ENCODE data around the gene UGT1A9.
"Not testable (repeated sequence)": the region's sequence is repeated elsewhere in the genome, so short reads cannot be mapped to it uniquely, and the experiment has no call there.

UGT1A9 gene

DNA sequence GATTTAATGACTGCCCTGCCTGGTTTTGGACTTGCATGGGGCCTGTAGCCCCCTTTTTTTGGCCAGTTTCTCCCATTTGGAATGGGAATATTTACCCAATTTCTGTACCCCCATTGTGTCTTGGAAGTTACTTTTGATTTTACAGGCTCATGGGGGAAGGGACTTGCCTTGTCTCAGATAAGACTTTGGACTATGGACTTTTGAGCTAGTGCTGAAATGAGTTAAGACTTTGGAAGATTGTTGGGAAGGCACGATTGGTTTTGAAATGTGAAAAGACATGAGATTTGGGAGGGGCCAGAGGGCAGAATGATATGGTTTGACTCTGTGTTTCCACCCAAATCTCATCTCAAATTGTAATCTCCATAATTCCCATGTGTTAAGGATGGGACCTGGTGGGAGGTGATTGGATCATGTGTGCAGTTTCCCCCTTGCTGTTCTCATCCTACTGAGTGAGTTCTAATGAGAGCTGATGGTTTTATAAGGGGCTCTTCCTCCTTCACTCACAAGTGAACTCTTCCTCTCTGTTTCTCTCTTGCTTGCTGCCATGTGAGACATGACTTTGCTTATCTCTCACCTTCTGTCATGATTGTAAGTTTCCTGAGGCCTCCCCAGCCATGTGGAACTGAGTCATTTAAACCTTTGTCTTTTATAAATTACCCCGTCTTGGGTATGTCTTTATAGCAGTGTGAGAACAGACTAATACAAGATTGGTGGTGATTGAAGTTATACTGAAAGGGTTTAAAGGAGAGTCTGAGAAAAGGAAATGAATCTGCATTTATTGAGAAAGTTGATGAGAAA, 79.7 kb downstream of the UGT1A9 start:
- not testable (repeated sequence) for DNase-seq; H3K27ac Mint-ChIP-seq; H3K36me3 Mint-ChIP-seq (ENCODE audit: low read depth); H3K4me3 Mint-ChIP-seq; H3K4me1 Mint-ChIP-seq; ATAC-seq
- Mint-ChIP-seq H3K27me3 (peaks cover 12% of the 10 kb centered on the region), H3K9me3 (peaks cover 20% of the 10 kb centered on the region)

- Mint-ChIP-seq H3K9me3 (peaks cover 17% of the 10 kb centered on the region), H3K4me3 (no peak overlapping the region), H3K36me3 (ENCODE audit: low read depth) (peaks cover 2% of the 10 kb centered on the region), H3K27ac (no peak overlapping the region), H3K4me1 (no peaks in the 10 kb centered on the region), H3K27me3 (peaks cover 8% of the 10 kb centered on the region)
- no peak for ATAC-seq
- DNase-seq, result no peak
Observed at GRCh38 chr2:233754872-233755611, 83.3 kb downstream of the UGT1A9 start.

- Mint-ChIP-seq H3K4me3 (no peak overlapping the region), H3K9me3 (peaks cover 6% of the 10 kb centered on the region), H3K27ac (no peak overlapping the region), H3K4me1 (no peaks in the 10 kb centered on the region), H3K36me3 (ENCODE audit: low read depth) (peaks cover 1% of the 10 kb centered on the region), H3K27me3 (peaks cover 8% of the 10 kb centered on the region)
- ATAC-seq, result no peak
- no peak for DNase-seq
Observed at GRCh38 chr2:233756429-233757081, 84.9 kb downstream of the UGT1A9 start.

GRCh38 chr2:233758141-233758540, 86.4 kb downstream of the UGT1A9 start:
- Mint-ChIP-seq H3K27me3 (peaks cover under 1% of the 10 kb centered on the region), H3K4me3 (no peak overlapping the region), H3K36me3 (ENCODE audit: low read depth) (no peaks in the 10 kb centered on the region), H3K4me1 (no peaks in the 10 kb centered on the region), H3K27ac (no peak overlapping the region), H3K9me3 (no peaks in the 10 kb centered on the region)
- ATAC-seq, result no peak
- DNase-seq, result no peak

DNA sequence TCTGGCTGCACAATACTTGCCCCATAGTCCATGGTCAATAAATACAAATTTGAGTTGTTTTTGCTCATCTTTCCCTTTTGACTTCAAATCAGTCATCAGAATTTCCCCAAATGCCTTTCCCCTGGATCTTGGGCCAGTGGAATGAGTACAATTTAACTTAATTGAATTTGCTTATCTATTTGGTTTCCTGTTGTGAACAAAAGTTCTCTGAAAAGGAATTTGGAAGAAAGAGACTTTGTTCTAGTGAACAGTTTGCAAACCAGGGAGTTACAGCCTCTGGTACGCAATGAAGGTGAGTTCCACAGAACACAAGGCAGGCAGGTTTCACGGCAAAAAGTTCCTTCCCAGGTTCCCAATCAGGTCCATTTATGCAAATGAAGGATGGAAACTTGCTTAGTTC, 87.2 kb downstream of the UGT1A9 start:
- no peak overlapping the region for H3K27ac Mint-ChIP-seq
- H3K4me3 Mint-ChIP-seq, result no peak overlapping the region
- H3K9me3 Mint-ChIP-seq, result no peaks in the 10 kb centered on the region
- no peaks in the 10 kb centered on the region for H3K36me3 Mint-ChIP-seq (ENCODE audit: low read depth)
- DNase-seq, result no peak
- no peak for ATAC-seq
- H3K27me3 Mint-ChIP-seq, result peaks cover 1% of the 10 kb centered on the region
- no peaks in the 10 kb centered on the region for H3K4me1 Mint-ChIP-seq

GRCh38 chr2:233760043-233760442, 88.3 kb downstream of the UGT1A9 start, which contains the start of gene UGT1A1:
Gene UGT1A1 (plus strand): TSS chr2:233760270. CDS start chr2:233760288, 18 bp downstream.
- DNase-seq (no peak), ATAC-seq (no peak)
- no peaks in the 10 kb centered on the region for H3K9me3 Mint-ChIP-seq
- no peak within 1 kb of the TSS for H3K27ac Mint-ChIP-seq
- no peaks in the 10 kb centered on the region for H3K36me3 Mint-ChIP-seq (ENCODE audit: low read depth)
- H3K27me3 Mint-ChIP-seq, result peaks cover 9% of the 10 kb centered on the region
- no peak within 1 kb of the TSS for H3K4me3 Mint-ChIP-seq
- H3K4me1 Mint-ChIP-seq, result peaks cover 2% of the 10 kb centered on the region

DNA sequence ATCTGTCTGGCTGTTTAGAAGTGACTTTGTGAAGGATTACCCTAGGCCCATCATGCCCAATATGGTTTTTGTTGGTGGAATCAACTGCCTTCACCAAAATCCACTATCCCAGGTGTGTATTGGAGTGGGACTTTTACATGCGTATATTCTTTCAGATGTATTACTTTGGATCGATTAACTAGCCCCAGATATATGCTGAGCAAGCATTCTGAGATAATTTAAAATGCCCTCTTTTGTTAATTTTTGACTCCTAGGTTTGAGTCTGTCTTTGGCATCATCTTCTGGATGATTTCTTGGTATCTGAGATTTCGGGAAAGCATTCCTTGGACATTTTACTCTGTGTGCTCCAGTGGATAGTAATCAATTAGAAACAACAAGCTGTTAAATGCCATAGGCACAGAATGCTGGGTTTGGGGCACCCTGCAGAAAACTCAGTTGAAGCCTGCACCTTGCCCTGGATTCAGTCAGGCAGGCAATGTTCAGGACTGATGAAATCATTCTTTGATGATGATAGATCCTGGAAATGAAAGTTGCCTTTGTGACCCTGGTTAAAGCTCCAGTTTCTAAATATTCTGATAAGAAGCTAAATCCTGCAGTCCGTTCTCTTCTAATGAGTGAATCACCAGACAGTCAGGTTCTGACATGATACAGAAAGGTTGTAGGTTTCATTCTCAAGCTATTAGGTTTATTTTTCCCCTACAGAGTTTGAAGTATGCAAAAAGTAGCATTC, 89.5 kb downstream of the UGT1A9 start:
- DNase-seq, result no peak
- ATAC-seq, result no peak
- no peak overlapping the region for H3K27ac Mint-ChIP-seq
- no peaks in the 10 kb centered on the region for H3K9me3 Mint-ChIP-seq
- H3K4me3 Mint-ChIP-seq, result no peak overlapping the region
- peaks cover 2% of the 10 kb centered on the region for H3K4me1 Mint-ChIP-seq
- no peaks in the 10 kb centered on the region for H3K36me3 Mint-ChIP-seq (ENCODE audit: low read depth)
- peaks cover 12% of the 10 kb centered on the region for H3K27me3 Mint-ChIP-seq

GRCh38 chr2:233764264-233764663, 92.6 kb downstream of the UGT1A9 start:
- no peak for ATAC-seq
- peaks cover 2% of the 10 kb centered on the region for H3K4me1 Mint-ChIP-seq
- peaks cover 17% of the 10 kb centered on the region for H3K27me3 Mint-ChIP-seq
- H3K9me3 Mint-ChIP-seq, result no peaks in the 10 kb centered on the region
- H3K36me3 Mint-ChIP-seq (ENCODE audit: low read depth), result no peaks in the 10 kb centered on the region
- H3K4me3 Mint-ChIP-seq, result no peak overlapping the region
- no peak for DNase-seq
- H3K27ac Mint-ChIP-seq, result no peak overlapping the region

DNA sequence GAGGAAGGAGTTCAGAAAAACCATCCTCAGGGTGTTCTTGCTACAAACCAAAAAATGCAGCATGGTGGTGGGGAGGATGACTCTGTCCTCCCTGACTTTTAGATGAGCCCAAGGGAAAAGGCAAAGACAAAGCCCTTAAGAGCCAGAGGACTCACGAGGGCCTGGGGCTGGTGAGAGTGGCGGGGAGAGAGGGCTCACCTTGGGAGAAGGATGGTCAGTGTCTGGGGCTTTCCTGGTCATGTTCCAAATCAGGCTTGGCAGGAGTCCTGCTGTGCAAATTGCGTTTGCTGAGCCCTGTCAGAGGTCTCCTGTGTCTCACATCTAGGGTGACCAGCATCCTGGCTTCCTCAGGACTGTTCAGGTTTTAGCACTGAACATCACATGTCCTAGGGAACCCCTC, 93.1 kb downstream of the UGT1A9 start:
- Mint-ChIP-seq H3K27me3 (peaks cover 18% of the 10 kb centered on the region), H3K4me1 (peaks cover 2% of the 10 kb centered on the region), H3K9me3 (no peaks in the 10 kb centered on the region), H3K36me3 (ENCODE audit: low read depth) (no peaks in the 10 kb centered on the region), H3K4me3 (no peak overlapping the region), H3K27ac (no peak overlapping the region)
- DNase-seq (no peak), ATAC-seq (no peak)

DNA sequence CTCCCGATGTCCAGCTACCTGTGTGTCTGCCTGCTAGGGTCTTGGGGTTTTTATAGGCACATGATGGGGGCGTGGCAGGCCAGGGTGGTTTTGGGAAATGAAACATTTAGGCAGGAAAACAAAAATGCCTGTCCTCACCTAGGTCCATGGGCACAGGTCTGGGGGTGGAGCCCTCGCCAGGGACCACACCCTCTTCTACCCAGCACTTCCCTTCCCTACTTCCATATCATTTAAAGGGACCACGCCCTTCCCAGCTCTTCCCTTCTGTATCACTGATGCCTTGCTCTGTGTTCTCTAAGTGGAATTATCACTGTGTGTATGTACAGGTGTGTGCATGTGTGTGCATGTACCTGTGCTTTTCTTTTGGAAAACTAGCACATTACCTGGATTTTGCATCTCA, 94.7 kb downstream of the UGT1A9 start:
- no peak for ATAC-seq
- Mint-ChIP-seq H3K27ac (no peak overlapping the region), H3K27me3 (peaks cover 22% of the 10 kb centered on the region), H3K4me3 (no peak overlapping the region), H3K4me1 (peaks cover 2% of the 10 kb centered on the region), H3K36me3 (ENCODE audit: low read depth) (no peaks in the 10 kb centered on the region), H3K9me3 (no peaks in the 10 kb centered on the region)
- DNase-seq, result no peak

DNA sequence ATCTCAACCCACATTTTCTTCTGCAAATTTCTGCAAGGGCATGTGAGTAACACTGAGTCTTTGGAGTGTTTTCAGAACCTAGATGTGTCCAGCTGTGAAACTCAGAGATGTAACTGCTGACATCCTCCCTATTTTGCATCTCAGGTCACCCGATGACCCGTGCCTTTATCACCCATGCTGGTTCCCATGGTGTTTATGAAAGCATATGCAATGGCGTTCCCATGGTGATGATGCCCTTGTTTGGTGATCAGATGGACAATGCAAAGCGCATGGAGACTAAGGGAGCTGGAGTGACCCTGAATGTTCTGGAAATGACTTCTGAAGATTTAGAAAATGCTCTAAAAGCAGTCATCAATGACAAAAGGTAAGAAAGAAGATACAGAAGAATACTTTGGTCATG, 96.4 kb downstream of the UGT1A9 start:
- ATAC-seq (no peak), DNase-seq (no peak)
- no peaks in the 10 kb centered on the region for H3K36me3 Mint-ChIP-seq (ENCODE audit: low read depth)
- H3K4me3 Mint-ChIP-seq, result no peak overlapping the region
- H3K9me3 Mint-ChIP-seq, result no peaks in the 10 kb centered on the region
- peaks cover 2% of the 10 kb centered on the region for H3K4me1 Mint-ChIP-seq
- peaks cover 22% of the 10 kb centered on the region for H3K27me3 Mint-ChIP-seq
- no peak overlapping the region for H3K27ac Mint-ChIP-seq

DNA sequence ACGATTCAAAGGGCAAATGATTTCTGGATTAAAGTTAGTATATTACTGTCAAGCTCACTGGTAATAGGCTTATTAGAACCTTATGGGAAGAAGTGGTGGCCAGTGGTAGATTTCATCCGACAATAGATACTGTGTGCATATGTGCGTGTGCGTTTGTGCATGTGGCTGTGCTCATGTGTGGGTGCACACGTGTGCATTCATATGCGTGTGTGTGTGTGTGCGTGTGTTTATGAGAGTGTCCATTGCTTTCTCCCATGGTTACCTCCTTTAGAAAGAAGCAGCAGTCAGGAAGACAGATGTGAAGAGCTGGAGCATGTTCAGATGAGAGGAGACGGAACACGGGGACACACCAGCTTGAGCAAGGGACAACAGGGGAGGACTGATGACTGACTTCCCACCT, 97.6 kb downstream of the UGT1A9 start:
- ATAC-seq, result no peak
- no peak for DNase-seq
- H3K27ac Mint-ChIP-seq, result no peak overlapping the region
- peaks cover 17% of the 10 kb centered on the region for H3K27me3 Mint-ChIP-seq
- no peaks in the 10 kb centered on the region for H3K36me3 Mint-ChIP-seq (ENCODE audit: low read depth)
- no peak overlapping the region for H3K4me3 Mint-ChIP-seq
- peaks cover 2% of the 10 kb centered on the region for H3K4me1 Mint-ChIP-seq
- H3K9me3 Mint-ChIP-seq, result no peaks in the 10 kb centered on the region

- peaks cover 12% of the 10 kb centered on the region for H3K9me3 Mint-ChIP-seq
- ATAC-seq (no peak), DNase-seq (no peak)
- H3K36me3 Mint-ChIP-seq (ENCODE audit: low read depth), result no peaks in the 10 kb centered on the region
- no peaks in the 10 kb centered on the region for H3K4me1 Mint-ChIP-seq
- H3K27ac Mint-ChIP-seq, result no peak overlapping the region
- H3K4me3 Mint-ChIP-seq, result no peak overlapping the region
- H3K27me3 Mint-ChIP-seq, result peaks cover 15% of the 10 kb centered on the region
Observed at GRCh38 chr2:233772153-233772552, 100.5 kb downstream of the UGT1A9 start.

DNA sequence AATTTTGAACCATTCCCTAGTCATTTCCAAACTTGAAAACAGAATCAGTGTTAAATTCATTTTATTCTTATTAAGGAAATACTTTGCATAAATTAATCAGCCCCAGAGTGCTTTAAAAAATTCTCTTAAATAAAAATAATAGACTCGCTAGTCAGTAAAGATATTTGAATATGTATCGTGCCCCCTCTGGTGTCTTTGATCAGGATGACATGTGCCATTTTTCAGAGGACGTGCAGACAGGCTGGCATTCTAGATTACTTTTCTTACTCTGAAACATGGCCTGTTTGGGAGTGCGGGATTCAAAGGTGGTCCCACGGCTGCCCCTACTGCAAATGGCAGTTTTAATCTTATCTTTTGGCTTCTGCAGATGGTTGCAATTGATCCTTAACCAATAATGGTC, 100.9 kb downstream of the UGT1A9 start:
- peaks cover 13% of the 10 kb centered on the region for H3K9me3 Mint-ChIP-seq
- H3K4me3 Mint-ChIP-seq, result no peak overlapping the region
- DNase-seq (no peak), ATAC-seq (no peak)
- H3K27me3 Mint-ChIP-seq, result peaks cover 14% of the 10 kb centered on the region
- no peaks in the 10 kb centered on the region for H3K4me1 Mint-ChIP-seq
- H3K27ac Mint-ChIP-seq, result no peak overlapping the region
- no peaks in the 10 kb centered on the region for H3K36me3 Mint-ChIP-seq (ENCODE audit: low read depth)
